Astrocyte (in vitro differentiated cells and primary cell): Measurements from ENCODE around the gene FASN. TPM values are rescaled to one million over a fixed set of nuclear protein-coding genes. Genes with fewer than 3 reads are reported as not detected.

Experiments
- DNase-seq: peaks from one replicate; pipeline ENCODE4 v3.0.0-alpha.2; 2010; ENCODE audit warnings: low read depth
- FAIRE-seq: peaks from 2 replicates; lab custom pipeline; 2011; peaks lifted over from hg19 to GRCh38; lab: Jason Lieb, UNC
- H2AFZ ChIP-seq: 2 replicates; pipeline ENCODE4 v1.6.0; 2012; ENCODE audit warnings: low read depth, low read length, inconsistent platforms
- H3K27ac ChIP-seq: 2 replicates; pipeline ENCODE4 v1.5.1; 2011; ENCODE audit warnings: low read depth, low read length, inconsistent platforms
- H3K27me3 ChIP-seq: 2 replicates; pipeline ENCODE4 v1.6.0; 2011; ENCODE audit warnings: low read length, inconsistent platforms; ENCODE audit not compliant: insufficient read depth
- H3K36me3 ChIP-seq: 2 replicates; pipeline ENCODE4 v1.5.1; 2011; ENCODE audit warnings: low read length, inconsistent platforms; ENCODE audit not compliant: insufficient read depth
- H3K4me1 ChIP-seq: 2 replicates; pipeline ENCODE4 v1.5.1; 2011; ENCODE audit warnings: low read length, inconsistent platforms; ENCODE audit not compliant: insufficient read depth
- H3K4me2 ChIP-seq: 2 replicates; pipeline ENCODE4 v1.6.0; 2012; ENCODE audit warnings: low read length, inconsistent platforms
- H3K4me3 ChIP-seq: 2 replicates; pipeline ENCODE4 v1.5.1; 2011; ENCODE audit warnings: low read depth, mild to moderate bottlenecking, low read length, inconsistent platforms; ENCODE audit not compliant: insufficient read depth
- H3K79me2 ChIP-seq: 2 replicates; pipeline ENCODE4 v1.6.0; 2012; ENCODE audit warnings: mild to moderate bottlenecking, low read length, inconsistent platforms; ENCODE audit not compliant: insufficient read depth
- H3K9ac ChIP-seq: 2 replicates; pipeline ENCODE4 v1.6.0; 2012; ENCODE audit warnings: mild to moderate bottlenecking, low read length, inconsistent platforms
- H3K9me3 ChIP-seq: 2 replicates; pipeline ENCODE4 v1.5.1; 2012; ENCODE audit warnings: low read depth, mild to moderate bottlenecking, low read length, inconsistent platforms; ENCODE audit not compliant: insufficient read depth
- H4K20me1 ChIP-seq: 2 replicates; pipeline ENCODE4 v1.6.0; 2012; ENCODE audit warnings: low read length, inconsistent platforms; ENCODE audit not compliant: insufficient read depth
- H3K27ac Mint-ChIP-seq: one replicate; pipeline ENCODE4 v1.8.0; 2021; ENCODE audit warnings: mild to moderate bottlenecking, mixed read lengths; ENCODE audit not compliant: unreplicated experiment
- H3K27me3 Mint-ChIP-seq: one replicate; pipeline ENCODE4 v1.8.0; 2021; ENCODE audit warnings: low read depth, mixed read lengths; ENCODE audit not compliant: unreplicated experiment
- H3K36me3 Mint-ChIP-seq: one replicate; pipeline ENCODE4 v1.8.0; 2021; ENCODE audit warnings: low read depth, mixed read lengths; ENCODE audit not compliant: unreplicated experiment
- H3K4me1 Mint-ChIP-seq: one replicate; pipeline ENCODE4 v1.8.0; 2021; ENCODE audit warnings: low read depth, mixed read lengths; ENCODE audit not compliant: unreplicated experiment
- H3K4me3 Mint-ChIP-seq: one replicate; pipeline ENCODE4 v1.8.0; 2021; ENCODE audit warnings: mild to moderate bottlenecking, moderate library complexity, mixed read lengths; ENCODE audit not compliant: unreplicated experiment
- H3K9me3 Mint-ChIP-seq: one replicate; pipeline ENCODE4 v1.8.0; 2021; ENCODE audit warnings: mild to moderate bottlenecking, mixed read lengths; ENCODE audit not compliant: unreplicated experiment
- CTCF ChIP-seq: IDR thresholded peaks from 2 replicates; pipeline ENCODE4 v1.5.1; 2011; ENCODE audit warnings: low read depth, mild to moderate bottlenecking, inconsistent platforms, low read length, moderate library complexity; ENCODE audit not compliant: insufficient read depth
- EZH2 ChIP-seq: IDR thresholded peaks from 2 replicates; pipeline ENCODE4 v1.6.1; 2012; ENCODE audit warnings: mild to moderate bottlenecking, low read length, inconsistent platforms; ENCODE audit not compliant: insufficient read depth
- total RNA-seq: library from RNA; stranded (reverse); gene quantifications from 2 replicates; pipeline ENCODE4 v1.2.1, GENCODE V29; 2021

Gene FASN
- total RNA-seq, 1 donor from 2014 or later, result 203 TPM

GRCh38 chr17:82070611-82071010 lies 27.4 kb downstream of the FASN start:
- Mint-ChIP-seq H3K9me3 (no peaks in the 10 kb centered on the region), H3K4me3 (no peak overlapping the region), H3K36me3 (no peaks in the 10 kb centered on the region), H3K27ac (no peak overlapping the region), H3K4me1 (no peaks in the 10 kb centered on the region), H3K27me3 (peaks cover 3% of the 10 kb centered on the region)
- Histone ChIP-seq H3K9me3 (no peaks in the 10 kb centered on the region), H3K9ac (no peak overlapping the region), H4K20me1 (no peaks in the 10 kb centered on the region), H3K27ac (no peak overlapping the region), H3K27me3 (no peaks in the 10 kb centered on the region), H3K4me2 (no peak overlapping the region), H3K4me3 (no peak overlapping the region), H3K36me3 (no peaks in the 10 kb centered on the region), H3K4me1 (peaks cover 6% of the 10 kb centered on the region), H3K79me2 (peaks cover 8% of the 10 kb centered on the region), H2AFZ (no peak overlapping the region)
- TF ChIP-seq EZH2, result no peak
- no peak for FAIRE-seq
- DNase-seq, result no peak

GRCh38 chr17:82065638-82066303 lies 32.3 kb downstream of the FASN start, which contains the start of gene DUS1L:
DUS1L (minus strand) TSS chr17:82065804; CDS start chr17:82065059, 745 bp downstream.
- no peak for TF ChIP-seq EZH2
- no peak for TF ChIP-seq CTCF
- Histone ChIP-seq H2AFZ (peak within 1 kb of the TSS; percentile 99), H4K20me1 (peaks cover 17% of the 10 kb centered on the region), H3K27ac (peak within 1 kb of the TSS; percentile 33), H3K4me2 (peak within 1 kb of the TSS; percentile 96), H3K27me3 (no peaks in the 10 kb centered on the region), H3K79me2 (peaks cover 30% of the 10 kb centered on the region), H3K4me3 (peak within 1 kb of the TSS; percentile 71), H3K36me3 (peaks cover 2% of the 10 kb centered on the region), H3K4me1 (peaks cover 12% of the 10 kb centered on the region), H3K9ac (peak within 1 kb of the TSS; percentile 92), H3K9me3 (no peaks in the 10 kb centered on the region)
- Mint-ChIP-seq H3K27ac (no peak within 1 kb of the TSS), H3K9me3 (no peaks in the 10 kb centered on the region), H3K4me3 (peak within 1 kb of the TSS; percentile 84), H3K36me3 (no peaks in the 10 kb centered on the region), H3K27me3 (no peaks in the 10 kb centered on the region), H3K4me1 (no peaks in the 10 kb centered on the region)
- FAIRE-seq (no peak), DNase-seq (peak; percentile 19)

GRCh38 chr17:82065193-82065637 lies 32.8 kb downstream of the FASN start:
- no peaks in the 10 kb centered on the region for H3K4me1 Mint-ChIP-seq
- no peaks in the 10 kb centered on the region for H3K27me3 ChIP-seq
- peaks cover 12% of the 10 kb centered on the region for H3K4me1 ChIP-seq
- peak overlapping the region; percentile 33 for H3K27ac ChIP-seq
- H3K9me3 ChIP-seq, result no peaks in the 10 kb centered on the region
- peak; percentile 12 for DNase-seq
- H3K27me3 Mint-ChIP-seq, result no peaks in the 10 kb centered on the region
- peaks cover 2% of the 10 kb centered on the region for H3K36me3 Mint-ChIP-seq
- H3K4me2 ChIP-seq, result peak overlapping the region; percentile 96
- FAIRE-seq, result no peak
- peak overlapping the region; percentile 76 for H3K4me3 Mint-ChIP-seq
- peak overlapping the region; percentile 71 for H3K4me3 ChIP-seq
- peak overlapping the region; percentile 92 for H3K9ac ChIP-seq
- peaks cover 30% of the 10 kb centered on the region for H3K79me2 ChIP-seq
- peaks cover 2% of the 10 kb centered on the region for H3K36me3 ChIP-seq
- H3K9me3 Mint-ChIP-seq, result no peaks in the 10 kb centered on the region
- no peak for TF ChIP-seq CTCF
- no peak for TF ChIP-seq EZH2
- peak overlapping the region; percentile 66 for H2AFZ ChIP-seq
- H3K27ac Mint-ChIP-seq, result no peak overlapping the region
- H4K20me1 ChIP-seq, result peaks cover 20% of the 10 kb centered on the region
